ENCODE measurements around the gene IGF2.

The IGF2 gene

DNA sequence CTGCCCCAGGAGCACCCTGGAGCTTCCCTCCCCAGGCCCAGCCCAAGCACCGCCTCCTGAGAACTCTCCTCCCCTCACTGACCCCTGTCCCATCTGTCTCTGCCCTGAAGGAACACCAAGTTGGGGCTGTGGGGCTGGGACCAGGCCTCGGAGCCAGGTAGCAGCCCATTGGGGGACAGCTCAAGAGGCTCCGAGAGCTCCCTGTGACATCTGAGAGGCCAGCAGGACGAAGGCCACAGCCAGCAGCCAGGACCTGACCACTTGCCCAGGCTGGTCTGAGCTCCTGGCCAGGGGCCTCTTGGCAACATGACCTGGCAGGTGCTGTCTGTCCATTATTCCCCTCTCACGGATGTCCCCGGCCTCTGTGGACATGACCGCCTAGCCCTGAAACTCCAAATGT lies 33.7 kb downstream of the IGF2 start:
- Histone ChIP-seq H3K18ac (ENCODE audit: low read length) (no peak overlapping the region), H3K9me3 (ENCODE audit: insufficient read depth, low read depth, low read length) (peaks cover 4% of the 10 kb centered on the region), H2BK5ac (ENCODE audit: low read depth, low read length, poor library complexity) (no peak overlapping the region), H4K12ac (ENCODE audit: low read depth, low read length) (no peak overlapping the region), H3K4ac (ENCODE audit: low read depth, low read length) (no peak overlapping the region), H3K4me2 (ENCODE audit: low read length) (no peak overlapping the region), H3K27ac (ENCODE audit: low read depth, low read length) (no peak overlapping the region), H3K79me2 (ENCODE audit: control insufficient read depth, insufficient read depth, low read length, poor library complexity) (no peaks in the 10 kb centered on the region), H2BK12ac (ENCODE audit: low read length) (no peak overlapping the region), H3K23ac (ENCODE audit: low read length) (no peak overlapping the region), H2BK120ac (ENCODE audit: insufficient read depth, low read length, poor library complexity) (no peak overlapping the region), H4K91ac (ENCODE audit: low read depth, low read length) (no peak overlapping the region), H3K4me3 (ENCODE audit: low read depth, low read length) (no peak overlapping the region), H3K9ac (ENCODE audit: low read length) (no peak overlapping the region), H3K14ac (ENCODE audit: low read length) (no peak overlapping the region), H2AFZ (ENCODE audit: insufficient read depth, low read length, poor library complexity) (no peak overlapping the region), H4K8ac (ENCODE audit: low read depth, low read length) (no peak overlapping the region), H3K36me3 (ENCODE audit: control insufficient read depth in 1 of 2, insufficient read depth in 2 of 2, low read length in 2 of 2) (no peaks in the 10 kb centered on the region), H2AK5ac (ENCODE audit: low read length) (no peak overlapping the region), H3K27me3 (ENCODE audit: insufficient read depth, low read length) (no peaks in the 10 kb centered on the region), H3K79me1 (ENCODE audit: low read length) (no peaks in the 10 kb centered on the region), H3K4me1 (ENCODE audit: control insufficient read depth in 1 of 2, insufficient read depth in 2 of 2, low read length in 2 of 2) (no peaks in the 10 kb centered on the region)
- DNase-seq = no peak
- no CpG with 5 or more reads among the region's 7 CpGs for WGBS (ENCODE audit: extremely low coverage, insufficient coverage, insufficient read length)

GRCh38 chr11:2104524-2105440 lies 34.4 kb downstream of the IGF2 start:
- H2BK5ac ChIP-seq (ENCODE audit: low read depth, low read length, poor library complexity) = no peak overlapping the region
- H3K14ac ChIP-seq (ENCODE audit: low read length) = no peak overlapping the region
- H2AFZ ChIP-seq (ENCODE audit: insufficient read depth, low read length, poor library complexity) = no peak overlapping the region
- no peak overlapping the region for H3K18ac ChIP-seq (ENCODE audit: low read length)
- H3K9me3 ChIP-seq (ENCODE audit: insufficient read depth, low read depth, low read length) = peaks cover 4% of the 10 kb centered on the region
- H3K79me1 ChIP-seq (ENCODE audit: low read length) = no peaks in the 10 kb centered on the region
- H2AK5ac ChIP-seq (ENCODE audit: low read length) = no peak overlapping the region
- H3K4me1 ChIP-seq (ENCODE audit: control insufficient read depth in 1 of 2, insufficient read depth in 2 of 2, low read length in 2 of 2) = no peaks in the 10 kb centered on the region
- no peak overlapping the region for H3K9ac ChIP-seq (ENCODE audit: low read length)
- H3K4me2 ChIP-seq (ENCODE audit: low read length) = no peak overlapping the region
- H3K23ac ChIP-seq (ENCODE audit: low read length) = no peak overlapping the region
- H4K12ac ChIP-seq (ENCODE audit: low read depth, low read length) = no peak overlapping the region
- H4K8ac ChIP-seq (ENCODE audit: low read depth, low read length) = no peak overlapping the region
- H3K4me3 ChIP-seq (ENCODE audit: low read depth, low read length) = no peak overlapping the region
- no peaks in the 10 kb centered on the region for H3K36me3 ChIP-seq (ENCODE audit: control insufficient read depth in 1 of 2, insufficient read depth in 2 of 2, low read length in 2 of 2)
- DNase-seq = no peak
- H2BK12ac ChIP-seq (ENCODE audit: low read length) = no peak overlapping the region
- H2BK120ac ChIP-seq (ENCODE audit: insufficient read depth, low read length, poor library complexity) = no peak overlapping the region
- no peaks in the 10 kb centered on the region for H3K79me2 ChIP-seq (ENCODE audit: control insufficient read depth, insufficient read depth, low read length, poor library complexity)
- H3K4ac ChIP-seq (ENCODE audit: low read depth, low read length) = no peak overlapping the region
- no peak overlapping the region for H3K27ac ChIP-seq (ENCODE audit: low read depth, low read length)
- H3K27me3 ChIP-seq (ENCODE audit: insufficient read depth, low read length) = no peaks in the 10 kb centered on the region
- H4K91ac ChIP-seq (ENCODE audit: low read depth, low read length) = no peak overlapping the region
- 100% methylated on average over 1 of the region's 18 CpGs for WGBS (ENCODE audit: extremely low coverage, insufficient coverage, insufficient read length)

- Histone ChIP-seq H4K8ac (ENCODE audit: low read depth, low read length) (no peak overlapping the region), H3K4me2 (ENCODE audit: low read length) (no peak overlapping the region), H3K18ac (ENCODE audit: low read length) (no peak overlapping the region), H3K23ac (ENCODE audit: low read length) (no peak overlapping the region), H3K9ac (ENCODE audit: low read length) (no peak overlapping the region), H2AK5ac (ENCODE audit: low read length) (no peak overlapping the region), H3K27me3 (ENCODE audit: insufficient read depth, low read length) (no peaks in the 10 kb centered on the region), H2BK5ac (ENCODE audit: low read depth, low read length, poor library complexity) (no peak overlapping the region), H3K79me2 (ENCODE audit: control insufficient read depth, insufficient read depth, low read length, poor library complexity) (no peaks in the 10 kb centered on the region), H3K9me3 (ENCODE audit: insufficient read depth, low read depth, low read length) (peaks cover 2% of the 10 kb centered on the region), H2BK12ac (ENCODE audit: low read length) (no peak overlapping the region), H3K4me3 (ENCODE audit: low read depth, low read length) (no peak overlapping the region), H2BK120ac (ENCODE audit: insufficient read depth, low read length, poor library complexity) (no peak overlapping the region), H2AFZ (ENCODE audit: insufficient read depth, low read length, poor library complexity) (no peak overlapping the region), H3K4me1 (ENCODE audit: control insufficient read depth in 1 of 2, insufficient read depth in 2 of 2, low read length in 2 of 2) (no peaks in the 10 kb centered on the region), H3K14ac (ENCODE audit: low read length) (no peak overlapping the region), H3K36me3 (ENCODE audit: control insufficient read depth in 1 of 2, insufficient read depth in 2 of 2, low read length in 2 of 2) (no peaks in the 10 kb centered on the region), H4K12ac (ENCODE audit: low read depth, low read length) (no peak overlapping the region), H3K27ac (ENCODE audit: low read depth, low read length) (no peak overlapping the region), H3K79me1 (ENCODE audit: low read length) (no peaks in the 10 kb centered on the region), H3K4ac (ENCODE audit: low read depth, low read length) (no peak overlapping the region), H4K91ac (ENCODE audit: low read depth, low read length) (no peak overlapping the region)
- WGBS (ENCODE audit: extremely low coverage, insufficient coverage, insufficient read length) = no CpG with 5 or more reads among the region's 25 CpGs
- no peak for DNase-seq
These were observed 35.3 kb downstream of the IGF2 start for GRCh38 chr11:2103668-2104523.

- Histone ChIP-seq H3K79me1 (ENCODE audit: low read length) (no peaks in the 10 kb centered on the region), H3K9ac (ENCODE audit: low read length) (no peak overlapping the region), H3K14ac (ENCODE audit: low read length) (no peak overlapping the region), H3K36me3 (ENCODE audit: control insufficient read depth in 1 of 2, insufficient read depth in 2 of 2, low read length in 2 of 2) (no peaks in the 10 kb centered on the region), H2BK5ac (ENCODE audit: low read depth, low read length, poor library complexity) (no peak overlapping the region), H3K27ac (ENCODE audit: low read depth, low read length) (no peak overlapping the region), H3K4me2 (ENCODE audit: low read length) (no peak overlapping the region), H2AFZ (ENCODE audit: insufficient read depth, low read length, poor library complexity) (no peak overlapping the region), H2AK5ac (ENCODE audit: low read length) (no peak overlapping the region), H4K12ac (ENCODE audit: low read depth, low read length) (no peak overlapping the region), H3K4me1 (ENCODE audit: control insufficient read depth in 1 of 2, insufficient read depth in 2 of 2, low read length in 2 of 2) (no peaks in the 10 kb centered on the region), H4K8ac (ENCODE audit: low read depth, low read length) (no peak overlapping the region), H3K4me3 (ENCODE audit: low read depth, low read length) (no peak overlapping the region), H2BK120ac (ENCODE audit: insufficient read depth, low read length, poor library complexity) (no peak overlapping the region), H3K18ac (ENCODE audit: low read length) (no peak overlapping the region), H3K79me2 (ENCODE audit: control insufficient read depth, insufficient read depth, low read length, poor library complexity) (no peaks in the 10 kb centered on the region), H2BK12ac (ENCODE audit: low read length) (no peak overlapping the region), H3K4ac (ENCODE audit: low read depth, low read length) (no peak overlapping the region), H3K23ac (ENCODE audit: low read length) (no peak overlapping the region), H3K27me3 (ENCODE audit: insufficient read depth, low read length) (no peaks in the 10 kb centered on the region), H3K9me3 (ENCODE audit: insufficient read depth, low read depth, low read length) (peaks cover 2% of the 10 kb centered on the region), H4K91ac (ENCODE audit: low read depth, low read length) (no peak overlapping the region)
- no peak for DNase-seq
- no CpG with 5 or more reads among the region's 2 CpGs for WGBS (ENCODE audit: extremely low coverage, insufficient coverage, insufficient read length)
These were observed 36.3 kb downstream of the IGF2 start for GRCh38 chr11:2102883-2103213.

Measured in trophoblast cell (in vitro differentiated cells and primary cell).